HEK293 (cell line): Measurements from ENCODE around the gene CFAP43.

Experiments used
- KLF8 ChIP-seq: fragments of 450-650 bp; formaldehyde crosslinking; IDR thresholded peaks from 2 replicates; pipeline ENCODE4 v1.5.1; 2016; ENCODE audit warnings: missing biosample characterization, missing genetic modification characterization
- SALL2 ChIP-seq: fragments of 450-650 bp; formaldehyde crosslinking; IDR thresholded peaks from 2 replicates; pipeline ENCODE4 v1.5.0; 2017; ENCODE audit warnings: missing biosample characterization, mild to moderate bottlenecking, missing genetic modification characterization, borderline replicate concordance
- ZNF274 ChIP-seq, 2 experiments: fragments of 200-500 bp in 1 of 2; fragments of 450-650 bp in 1 of 2; sonication (Bioruptor generic) in 1 of 2; formaldehyde crosslinking in 1 of 2; IDR thresholded peaks; 2 replicates each; pipeline versions ENCODE4 v1.5.1 to v1.6.1; 2014 to 2016; ENCODE audit warnings: borderline replicate concordance in 1 of 2, inconsistent platforms in 1 of 2, low read length in 1 of 2, missing biosample characterization in 1 of 2, missing genetic modification characterization in 1 of 2
- ZNF830 ChIP-seq: fragments of 450-650 bp; IDR thresholded peaks from 2 replicates; pipeline ENCODE4 v1.5.0; 2018; ENCODE audit warnings: missing biosample characterization, missing genetic modification characterization, low read depth, mild to moderate bottlenecking, moderate library complexity
- TF ChIP-seq, protein P1 (sequence below): fragments of 450-650 bp; formaldehyde crosslinking; IDR thresholded peaks from 2 replicates; pipeline ENCODE4 v1.5.1; 2016; ENCODE audit warnings: missing biosample characterization, missing genetic modification characterization
- TF ChIP-seq, protein P2 (sequence below): fragments of 450-650 bp; formaldehyde crosslinking; IDR thresholded peaks from 2 replicates; pipeline ENCODE4 v1.5.1; 2016; ENCODE audit warnings: missing biosample characterization, missing genetic modification characterization

DNA sequence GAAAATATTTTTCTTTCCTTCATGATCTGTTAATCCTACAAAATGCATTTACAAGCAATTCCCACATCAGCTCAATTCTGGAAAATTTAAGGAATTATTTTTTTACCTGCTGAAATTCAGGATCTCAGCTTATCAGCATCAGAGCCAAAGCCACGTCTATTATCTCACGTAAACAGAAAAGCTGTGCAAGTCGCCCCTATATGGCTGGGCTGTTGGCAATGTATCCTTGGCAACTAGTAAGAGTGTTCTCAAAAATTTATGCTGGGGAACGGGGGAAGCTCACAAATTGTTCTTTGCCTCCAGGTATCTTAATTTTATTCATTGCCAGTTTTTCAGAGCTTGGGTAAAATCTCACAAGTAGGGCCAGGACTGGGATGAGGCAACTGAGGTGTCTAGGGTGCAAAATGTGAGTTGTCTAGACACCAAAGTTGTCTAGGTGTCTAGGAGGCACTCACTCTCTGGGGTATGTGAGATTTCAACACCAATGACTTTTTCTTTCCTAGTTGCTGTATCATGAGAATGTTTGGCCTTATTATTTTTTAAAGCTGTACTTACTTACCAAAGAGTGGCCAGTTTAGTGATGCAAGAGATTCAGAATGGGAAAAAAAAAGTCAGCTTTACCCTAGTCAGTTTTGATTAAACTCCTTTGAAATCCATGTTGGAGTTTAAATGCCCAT is 41.9 kb upstream of the CFAP43 start:
- TF ChIP-seq ZNF274 (IDR thresholded peaks at IDR 0.05; ENCODE audit: low read length) (no peak), ZNF274 (tag by site-specific recombination; IDR thresholded peaks at IDR 0.05; ENCODE audit: borderline replicate concordance) (no peak), ZNF830 (no peak), KLF8 (tag by site-specific recombination) (no peak), SALL2 (tag by site-specific recombination) (no peak)
- TF ChIP-seq, protein P1, sequence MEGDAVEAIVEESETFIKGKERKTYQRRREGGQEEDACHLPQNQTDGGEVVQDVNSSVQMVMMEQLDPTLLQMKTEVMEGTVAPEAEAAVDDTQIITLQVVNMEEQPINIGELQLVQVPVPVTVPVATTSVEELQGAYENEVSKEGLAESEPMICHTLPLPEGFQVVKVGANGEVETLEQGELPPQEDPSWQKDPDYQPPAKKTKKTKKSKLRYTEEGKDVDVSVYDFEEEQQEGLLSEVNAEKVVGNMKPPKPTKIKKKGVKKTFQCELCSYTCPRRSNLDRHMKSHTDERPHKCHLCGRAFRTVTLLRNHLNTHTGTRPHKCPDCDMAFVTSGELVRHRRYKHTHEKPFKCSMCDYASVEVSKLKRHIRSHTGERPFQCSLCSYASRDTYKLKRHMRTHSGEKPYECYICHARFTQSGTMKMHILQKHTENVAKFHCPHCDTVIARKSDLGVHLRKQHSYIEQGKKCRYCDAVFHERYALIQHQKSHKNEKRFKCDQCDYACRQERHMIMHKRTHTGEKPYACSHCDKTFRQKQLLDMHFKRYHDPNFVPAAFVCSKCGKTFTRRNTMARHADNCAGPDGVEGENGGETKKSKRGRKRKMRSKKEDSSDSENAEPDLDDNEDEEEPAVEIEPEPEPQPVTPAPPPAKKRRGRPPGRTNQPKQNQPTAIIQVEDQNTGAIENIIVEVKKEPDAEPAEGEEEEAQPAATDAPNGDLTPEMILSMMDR (tag by site-specific recombination), result no peak
- TF ChIP-seq, protein P2, sequence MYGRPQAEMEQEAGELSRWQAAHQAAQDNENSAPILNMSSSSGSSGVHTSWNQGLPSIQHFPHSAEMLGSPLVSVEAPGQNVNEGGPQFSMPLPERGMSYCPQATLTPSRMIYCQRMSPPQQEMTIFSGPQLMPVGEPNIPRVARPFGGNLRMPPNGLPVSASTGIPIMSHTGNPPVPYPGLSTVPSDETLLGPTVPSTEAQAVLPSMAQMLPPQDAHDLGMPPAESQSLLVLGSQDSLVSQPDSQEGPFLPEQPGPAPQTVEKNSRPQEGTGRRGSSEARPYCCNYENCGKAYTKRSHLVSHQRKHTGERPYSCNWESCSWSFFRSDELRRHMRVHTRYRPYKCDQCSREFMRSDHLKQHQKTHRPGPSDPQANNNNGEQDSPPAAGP (tag by site-specific recombination), result no peak
